Anterior cingulate cortex (tissue), 58 donors: Measurements from ENCODE around the gene DNAH9.

ENCODE experiments used
- DNase-seq, 58 donors: peaks; one replicate each; lab custom pipeline; 2025; lab: John Stamatoyannopoulos, UW

Gene DNAH9

DNA sequence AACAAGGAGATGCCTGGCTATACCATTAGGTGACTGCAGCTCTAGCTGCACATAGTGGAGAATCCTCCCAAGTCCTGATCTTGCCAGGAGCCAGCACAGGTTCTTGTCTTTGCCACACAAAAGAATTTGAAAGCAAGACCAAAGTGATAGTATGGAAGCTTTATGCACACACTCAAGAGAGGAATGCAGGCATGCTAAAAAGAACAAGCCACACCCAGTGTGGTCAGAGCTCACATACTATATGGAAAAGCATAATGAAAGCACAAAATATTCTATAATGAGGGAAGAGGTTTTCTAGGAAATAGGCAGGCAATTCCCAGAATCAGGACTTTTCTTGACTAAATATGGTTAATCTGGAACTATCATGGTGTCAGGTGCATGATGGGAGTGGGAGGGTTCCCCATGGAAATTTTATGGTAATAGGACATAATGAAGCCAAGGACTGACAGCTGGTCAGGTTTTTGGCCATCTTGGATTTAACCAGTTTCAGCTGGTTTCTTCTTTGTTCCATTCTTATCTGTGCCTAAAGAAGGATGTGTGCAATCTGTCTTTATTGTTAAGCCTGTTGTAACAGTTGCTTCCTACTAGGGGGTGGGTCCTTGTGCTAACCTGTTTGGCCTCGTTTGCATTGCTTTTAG, 227.4 kb downstream of the DNAH9 start:
- DNase-seq, result no peak

GRCh38 chr17:11832401-11833137, 234.3 kb downstream of the DNAH9 start:
- no peak for DNase-seq

- no peak for DNase-seq
These were observed 238.2 kb downstream of the DNAH9 start for GRCh38 chr17:11836508-11836907.

DNA sequence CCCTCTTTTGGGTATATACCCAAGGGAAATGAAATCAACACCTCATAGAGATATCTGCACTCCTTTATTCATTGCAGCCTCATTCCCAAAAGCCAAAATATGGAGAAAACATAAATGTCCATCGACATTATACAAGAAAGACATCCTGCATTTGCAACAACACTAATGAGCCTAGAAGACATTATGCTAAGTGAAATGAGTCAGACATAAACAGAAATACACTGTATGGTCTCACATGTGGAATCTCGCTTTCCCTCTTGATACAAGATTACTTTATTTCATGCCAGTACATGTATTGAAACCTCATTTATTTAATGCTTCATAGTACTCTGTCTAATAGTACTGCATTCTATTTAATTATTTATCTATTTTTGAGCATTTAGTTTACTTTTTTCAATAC, 241.8 kb downstream of the DNAH9 start:
- no peak for DNase-seq

GRCh38 chr17:11840831-11841230, 242.6 kb downstream of the DNAH9 start:
- DNase-seq, result no peak

GRCh38 chr17:11848330-11848729, 250.1 kb downstream of the DNAH9 start:
- DNase-seq, result no peak

- no peak for DNase-seq
These were observed 254.0 kb downstream of the DNAH9 start for GRCh38 chr17:11852231-11852630.

- DNase-seq, result no peak
These were observed 254.6 kb downstream of the DNAH9 start for GRCh38 chr17:11852912-11853311.

DNA sequence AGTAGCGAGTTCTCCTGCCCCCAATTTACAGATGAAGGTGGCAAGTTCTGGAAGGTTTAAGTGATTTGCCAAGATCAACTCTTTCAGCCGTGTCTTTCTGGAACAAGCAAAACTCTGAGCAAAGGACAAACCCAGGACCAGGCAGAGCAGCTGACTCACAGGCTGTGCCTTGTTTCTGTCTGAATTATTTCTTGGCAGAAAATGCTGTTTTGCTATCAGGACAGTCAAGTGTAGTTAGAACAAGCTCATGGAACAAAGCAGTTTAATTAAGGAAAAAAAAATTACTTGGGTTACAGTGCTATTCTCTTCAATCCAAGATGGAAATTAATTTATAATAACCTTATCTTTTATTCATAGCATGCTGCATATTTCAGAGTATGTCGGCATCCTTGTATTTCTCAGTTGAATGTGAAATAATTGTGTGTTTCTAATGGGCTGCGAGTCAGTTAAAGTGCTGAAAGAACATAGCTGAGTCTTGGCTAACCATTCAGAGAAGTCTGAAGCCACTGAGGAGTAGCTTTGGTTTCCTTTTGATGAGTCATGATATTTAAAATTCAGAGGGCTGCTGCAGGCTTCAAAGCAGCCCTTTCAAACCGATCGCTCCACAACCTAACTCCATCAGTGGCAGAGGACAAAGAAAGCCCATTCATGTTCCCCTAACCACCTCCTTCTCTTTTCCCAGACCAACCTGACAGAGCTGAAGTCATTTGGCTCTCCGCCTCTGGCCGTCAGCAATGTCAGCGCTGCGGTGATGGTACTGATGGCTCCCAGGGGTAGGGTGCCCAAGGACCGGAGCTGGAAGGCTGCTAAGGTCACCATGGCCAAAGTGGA, 255.3 kb downstream of the DNAH9 start:
- DNase-seq, result peak in 48 of 58 donors; percentile 6 to 77 (median 38)

- no peak for DNase-seq
These were observed 257.0 kb downstream of the DNAH9 start for GRCh38 chr17:11855306-11855705.

- no peak for DNase-seq
These were observed 258.7 kb downstream of the DNAH9 start for GRCh38 chr17:11857006-11857405.

DNA sequence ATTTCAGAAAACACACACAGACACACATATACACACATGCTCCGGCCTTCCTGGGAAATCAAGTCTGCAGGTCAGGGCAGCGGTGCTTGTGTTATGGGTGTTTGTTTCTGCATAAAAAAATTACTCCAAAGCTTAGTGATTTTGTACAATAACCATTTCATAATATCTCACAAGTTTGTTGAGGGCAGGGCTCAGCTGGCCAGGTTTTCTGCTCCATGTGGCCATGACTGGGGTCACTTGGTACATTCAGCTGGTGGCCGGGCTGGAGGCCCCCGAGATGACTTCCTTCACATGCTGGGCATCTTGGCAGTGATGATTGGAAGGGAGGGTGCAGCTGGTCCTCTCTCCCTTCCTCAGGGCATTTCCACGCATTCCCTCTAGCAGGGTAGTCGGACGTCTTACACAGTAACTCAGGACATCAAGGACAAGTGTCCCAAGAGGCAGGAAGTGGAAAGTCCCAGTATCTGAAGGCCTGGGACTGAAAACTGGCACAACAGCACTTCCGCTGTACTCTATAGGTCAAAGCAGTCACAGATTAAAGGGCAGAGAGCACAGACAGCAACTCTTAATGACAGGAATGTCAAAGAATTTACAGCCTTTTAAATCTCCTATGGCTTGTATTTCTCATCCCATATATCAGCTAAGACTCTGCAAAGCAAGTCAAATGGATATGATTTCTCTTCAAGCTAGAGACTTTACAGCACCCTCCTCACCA, 271.6 kb downstream of the DNAH9 start:
- DNase-seq, result no peak

GRCh38 chr17:11871773-11872172, 273.5 kb downstream of the DNAH9 start:
- DNase-seq, result no peak

DNA sequence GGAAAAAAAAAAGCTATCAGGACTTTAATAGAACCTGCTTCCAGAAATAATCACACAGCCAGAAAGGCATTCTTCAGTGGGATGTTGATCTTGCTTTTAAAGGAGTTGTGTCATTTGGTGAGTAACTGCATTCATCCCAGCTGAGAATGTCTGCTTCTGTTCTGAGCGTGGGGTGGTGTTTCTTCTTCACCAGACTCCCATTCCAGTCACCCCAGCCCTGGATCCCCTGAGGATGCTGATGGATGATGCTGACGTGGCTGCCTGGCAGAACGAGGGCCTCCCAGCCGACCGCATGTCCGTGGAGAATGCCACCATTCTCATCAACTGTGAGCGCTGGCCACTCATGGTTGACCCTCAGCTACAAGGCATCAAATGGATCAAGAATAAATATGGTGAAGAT, 276.5 kb downstream of the DNAH9 start:
- DNase-seq, result no peak

- DNase-seq, result peak in 5 of 58 donors; percentile 1 to 31 (median 5)
These were observed 282.4 kb downstream of the DNAH9 start for GRCh38 chr17:11880714-11881113.

GRCh38 chr17:11882716-11883115, 284.4 kb downstream of the DNAH9 start:
- no peak for DNase-seq

DNA sequence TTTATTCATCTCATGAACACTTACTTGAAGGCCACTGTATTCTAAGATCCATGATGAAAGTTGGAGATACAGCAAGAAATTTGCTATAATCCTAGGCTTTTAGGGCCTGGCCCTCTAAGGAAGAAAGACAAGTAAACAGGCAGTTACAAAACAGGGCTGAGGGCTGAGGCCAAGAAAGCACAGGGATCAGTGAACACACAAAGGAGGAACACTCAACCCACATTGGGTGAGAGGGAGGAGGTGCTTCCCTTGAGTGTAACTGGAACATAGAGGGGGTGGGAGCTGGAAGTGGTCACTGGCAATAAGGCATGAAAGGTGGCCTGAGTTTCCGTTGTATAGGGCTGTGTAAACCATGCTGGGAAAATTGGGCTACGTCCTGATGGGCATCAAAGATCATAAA, 286.8 kb downstream of the DNAH9 start:
- DNase-seq, result peak in 5 of 58 donors; percentile 2 to 41 (median 5)

- DNase-seq, result peak in 11 of 58 donors; percentile 2 to 30 (median 11)
These were observed 291.0 kb downstream of the DNAH9 start for GRCh38 chr17:11889266-11889665.

DNA sequence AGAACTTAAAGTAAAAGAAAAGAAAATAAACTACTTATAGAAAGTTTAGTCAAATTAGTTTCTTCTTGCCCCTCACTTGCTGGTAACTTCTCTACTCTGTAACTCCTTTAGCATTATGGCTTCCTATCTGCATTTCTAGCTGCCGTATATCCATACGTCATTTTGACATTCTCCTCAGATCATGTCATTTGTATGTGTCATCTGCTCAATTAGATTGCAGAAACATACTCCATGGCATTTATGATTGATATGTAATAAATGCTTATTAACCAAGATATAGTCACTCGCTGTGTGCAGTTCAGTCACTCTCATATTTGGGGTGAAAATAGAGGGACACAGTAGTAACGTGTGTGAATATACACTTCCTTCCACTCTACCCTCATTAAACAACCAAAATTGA, 295.6 kb downstream of the DNAH9 start:
- no peak for DNase-seq

DNA sequence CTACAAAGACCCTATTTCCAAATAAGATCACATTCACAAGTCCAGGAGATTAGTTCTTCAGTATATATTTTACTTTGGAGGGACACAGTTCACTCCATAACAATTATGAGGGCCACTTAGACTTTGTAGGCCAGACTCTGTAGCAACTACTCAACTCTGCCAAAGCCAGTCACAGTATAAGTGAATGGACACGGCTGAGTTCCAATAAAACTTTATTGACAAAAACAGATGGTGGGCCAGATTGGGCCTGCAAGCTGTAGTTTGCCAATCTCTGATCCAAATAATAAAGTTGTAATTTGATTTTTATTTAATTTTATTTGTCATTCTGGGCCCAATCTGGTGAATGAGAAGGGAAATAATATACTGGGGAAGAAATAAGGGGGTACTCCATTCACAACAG, 297.9 kb downstream of the DNAH9 start:
- DNase-seq, result no peak
